Stimulated activated CD4-positive, alpha-beta T cell treated with anti-CD3 and anti-CD28 coated beads, TNF-alpha, amount 100 ng/mL, for 24 hours (primary cell): ENCODE data around the gene SH3GL2.

ENCODE experiments used
- DNase-seq, 3 experiments: peaks; one replicate each; pipeline ENCODE4 v3.0.0-alpha.2; 2020; ENCODE audit warnings: low read depth in 3 of 3

SH3GL2 gene

GRCh38 chr9:17658237-17658636 lies 79.4 kb downstream of the SH3GL2 start:
- DNase-seq = no peak

GRCh38 chr9:17660158-17660557 lies 81.3 kb downstream of the SH3GL2 start:
- DNase-seq = no peak

- no peak for DNase-seq
These were observed 86.6 kb downstream of the SH3GL2 start for GRCh38 chr9:17665450-17665849.

DNA sequence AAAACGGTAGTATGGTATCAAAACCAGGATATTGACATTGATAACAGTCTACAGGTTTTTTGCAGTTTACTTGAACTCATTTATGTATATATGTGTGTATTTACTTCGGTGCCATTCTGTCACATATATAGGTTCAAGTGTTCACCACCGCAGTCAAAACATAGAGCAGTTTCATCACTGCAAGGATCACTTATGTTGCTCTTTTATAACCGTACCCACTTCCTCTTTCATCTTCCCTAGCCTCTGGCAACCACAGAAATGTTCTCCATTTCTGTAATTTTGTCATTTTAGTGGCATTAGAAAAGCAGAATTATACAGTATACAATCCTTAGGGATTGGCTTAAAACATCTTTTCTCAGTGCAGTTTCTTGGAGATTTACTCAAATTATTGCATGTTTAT lies 90.3 kb downstream of the SH3GL2 start:
- no peak for DNase-seq

DNA sequence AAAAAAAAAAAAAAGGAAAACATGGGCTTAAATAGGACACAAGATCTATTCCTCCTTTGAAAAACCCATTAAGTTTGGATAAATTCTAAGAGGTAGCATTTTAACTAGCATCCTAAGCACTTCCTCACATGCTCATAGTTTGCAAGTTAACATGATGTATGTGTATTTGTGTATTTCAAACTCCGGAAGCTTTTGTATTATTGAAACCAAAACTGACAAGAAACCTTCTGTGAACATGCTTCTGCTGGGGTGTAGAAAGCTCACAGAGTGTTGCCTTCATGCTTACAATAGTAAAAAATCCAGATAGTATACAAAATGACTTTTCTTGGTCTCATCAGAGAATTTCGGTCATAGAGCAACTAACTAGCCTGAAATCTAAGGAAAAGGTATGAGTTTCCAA lies 103.8 kb downstream of the SH3GL2 start:
- no peak for DNase-seq

DNA sequence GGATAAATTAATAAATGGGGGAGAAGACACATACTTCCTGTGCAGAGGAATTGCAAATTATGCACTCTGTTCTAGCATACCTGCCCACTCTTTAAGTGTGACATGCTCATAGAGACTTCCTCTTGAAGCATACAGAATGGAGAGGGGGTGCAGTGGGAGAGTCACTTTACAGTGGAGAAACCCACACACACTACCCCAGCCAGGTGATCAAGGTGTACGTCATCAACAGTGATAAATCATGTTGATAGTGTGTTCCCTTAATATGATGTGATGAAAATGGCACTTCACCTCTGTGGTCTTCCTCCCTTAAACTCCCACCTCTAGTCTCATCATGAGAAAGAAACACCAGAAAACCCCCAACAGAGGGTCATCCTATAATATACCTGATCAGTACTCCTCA lies 110.0 kb downstream of the SH3GL2 start:
- no peak for DNase-seq

GRCh38 chr9:17694336-17694735 lies 115.5 kb downstream of the SH3GL2 start:
- DNase-seq = no peak

DNA sequence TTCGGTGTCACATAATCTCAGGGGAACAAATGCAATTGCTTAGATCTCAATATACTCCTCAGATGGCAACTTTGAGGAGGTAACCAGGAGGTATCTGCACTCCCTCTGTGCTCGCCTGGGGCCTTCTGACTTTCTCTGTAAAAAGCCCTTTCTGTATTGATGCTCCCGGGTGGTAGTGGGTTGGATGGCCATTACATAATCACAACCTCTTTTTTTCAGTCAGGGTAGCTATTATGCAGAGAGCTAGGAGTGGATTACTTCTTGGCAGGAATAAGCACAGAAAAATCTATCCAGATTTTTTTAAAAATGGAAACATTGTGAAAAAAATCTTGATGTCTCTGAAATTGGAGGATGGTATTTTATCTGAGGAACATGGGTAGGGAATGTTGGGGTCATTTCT lies 116.6 kb downstream of the SH3GL2 start:
- DNase-seq = no peak

GRCh38 chr9:17699615-17700330 lies 120.9 kb downstream of the SH3GL2 start:
- DNase-seq = no peak

DNA sequence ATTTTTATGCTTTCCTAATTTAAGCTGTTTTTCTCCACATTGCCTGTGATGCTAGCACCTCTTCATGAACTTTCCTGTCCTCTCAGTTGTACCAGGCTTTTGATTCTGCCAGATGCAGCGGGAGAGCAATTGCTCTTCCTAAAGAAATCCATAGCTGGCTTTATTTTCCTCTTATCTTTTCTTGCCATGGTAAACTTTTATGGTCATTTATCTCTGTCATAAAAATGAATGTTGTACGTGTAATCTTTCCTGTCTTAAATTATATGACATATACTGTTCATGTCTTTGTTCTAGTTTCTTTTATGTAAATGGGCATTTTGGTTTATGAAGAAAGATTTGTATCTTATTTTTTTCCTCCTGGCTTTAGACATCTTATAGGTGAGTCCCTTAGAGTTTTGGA lies 127.5 kb downstream of the SH3GL2 start:
- DNase-seq = no peak

- no peak for DNase-seq
These were observed 140.2 kb downstream of the SH3GL2 start for GRCh38 chr9:17719053-17719452.

DNA sequence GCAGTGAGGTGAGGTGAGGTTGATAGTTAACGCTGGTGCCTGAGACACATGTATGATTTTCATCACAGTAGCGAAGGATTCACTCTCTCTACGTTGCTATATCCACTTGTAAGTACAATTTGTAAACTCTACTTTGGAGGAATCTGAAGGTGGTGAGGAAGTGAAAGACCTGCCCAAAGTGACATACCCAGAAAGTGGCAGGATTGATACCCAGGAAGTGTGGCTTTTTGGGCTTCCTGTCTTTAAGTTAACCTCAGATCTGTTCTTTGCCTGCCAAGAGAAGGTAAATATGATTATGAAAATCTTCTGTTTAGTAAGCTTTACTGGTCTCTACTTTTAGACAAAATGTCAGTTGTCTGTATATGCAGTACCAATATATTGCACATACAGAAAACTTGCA lies 143.1 kb downstream of the SH3GL2 start:
- DNase-seq = no peak

- no peak for DNase-seq
These were observed 144.8 kb downstream of the SH3GL2 start for GRCh38 chr9:17723656-17724055.

- DNase-seq = no peak
These were observed 146.6 kb downstream of the SH3GL2 start for GRCh38 chr9:17725399-17726010.

- no peak for DNase-seq
These were observed 147.4 kb downstream of the SH3GL2 start for GRCh38 chr9:17726298-17726697.

DNA sequence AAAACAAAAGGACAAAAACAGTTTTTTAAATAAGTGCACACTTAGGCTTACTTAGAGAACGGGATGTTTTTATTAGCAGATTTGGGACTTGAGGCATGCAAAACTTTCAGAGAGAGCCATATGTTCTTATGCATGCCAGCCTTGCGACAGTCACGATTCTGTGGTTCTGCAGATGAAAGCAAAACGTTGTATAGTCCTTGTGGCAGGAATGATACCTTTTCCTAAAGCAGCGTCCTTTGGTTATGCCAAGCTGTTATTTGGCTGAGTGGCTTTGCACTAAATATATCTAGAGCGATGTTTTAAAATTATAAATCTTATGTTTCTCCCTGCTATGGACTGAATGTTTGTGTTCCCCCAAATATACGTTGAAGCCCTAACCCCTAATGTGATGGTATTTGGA lies 152.0 kb downstream of the SH3GL2 start:
- DNase-seq = no peak

DNA sequence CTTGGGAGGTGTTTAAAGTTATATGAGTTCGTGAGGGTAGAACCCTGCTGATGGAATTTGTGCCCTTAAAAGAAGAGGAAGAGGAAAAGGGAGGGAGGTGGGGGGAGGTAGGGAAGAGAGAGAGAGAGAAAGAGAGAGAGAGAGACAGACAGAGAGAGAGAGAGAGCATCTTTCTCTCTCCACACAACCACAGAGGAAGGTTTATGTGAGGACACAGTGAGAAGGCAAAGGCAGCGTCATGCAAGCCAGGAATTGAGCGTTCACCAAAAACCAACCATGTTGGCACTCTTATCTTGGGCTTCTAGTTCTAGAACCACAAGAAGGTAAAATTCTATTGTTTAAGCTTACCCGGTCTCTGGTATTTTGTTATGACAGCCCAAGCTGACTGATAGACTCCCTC lies 152.4 kb downstream of the SH3GL2 start:
- DNase-seq = no peak

DNA sequence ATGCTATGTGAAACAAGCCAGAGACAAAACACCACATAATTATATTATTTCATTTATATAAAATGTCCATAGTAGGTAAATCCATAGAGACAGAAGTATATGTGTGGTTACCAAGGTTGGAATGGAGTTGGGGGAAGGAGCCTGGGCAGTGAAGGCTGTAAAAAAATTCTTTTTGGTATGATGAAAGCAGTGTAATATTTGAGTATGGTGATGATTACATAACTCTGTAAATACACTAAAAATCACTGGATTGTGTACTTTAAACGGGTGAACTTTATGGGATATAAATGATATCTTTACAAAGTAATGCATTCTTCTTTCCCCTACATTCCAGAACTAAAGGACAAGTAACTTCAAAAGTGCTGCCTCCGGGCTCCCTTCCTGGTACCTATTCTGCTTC lies 155.8 kb downstream of the SH3GL2 start:
- DNase-seq = no peak

DNA sequence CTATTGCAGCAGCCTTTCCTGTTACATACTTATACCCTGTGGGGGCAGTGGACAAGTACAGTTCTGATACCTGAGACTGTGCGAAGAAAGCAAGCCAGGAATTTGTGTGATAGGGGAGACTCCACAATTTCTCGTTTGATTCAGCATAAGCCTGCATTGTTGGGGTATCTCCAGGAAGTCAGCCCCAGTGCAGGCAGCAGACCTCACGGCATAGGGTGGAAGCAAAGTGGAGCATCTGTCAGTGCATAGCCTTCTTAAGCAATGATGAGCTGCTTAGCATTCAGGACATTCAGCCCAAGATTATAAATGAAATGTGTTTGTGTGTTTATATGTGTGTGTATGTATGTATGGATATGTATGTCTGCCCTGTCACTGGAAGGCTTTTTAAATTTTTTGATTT lies 157.0 kb downstream of the SH3GL2 start:
- DNase-seq = no peak

GRCh38 chr9:17739022-17739421 lies 160.2 kb downstream of the SH3GL2 start:
- no peak for DNase-seq

GRCh38 chr9:17739736-17740135 lies 160.9 kb downstream of the SH3GL2 start:
- no peak for DNase-seq

- DNase-seq = no peak
These were observed 163.2 kb downstream of the SH3GL2 start for GRCh38 chr9:17742067-17742466.

GRCh38 chr9:17744786-17745185 lies 165.9 kb downstream of the SH3GL2 start:
- DNase-seq = no peak

DNA sequence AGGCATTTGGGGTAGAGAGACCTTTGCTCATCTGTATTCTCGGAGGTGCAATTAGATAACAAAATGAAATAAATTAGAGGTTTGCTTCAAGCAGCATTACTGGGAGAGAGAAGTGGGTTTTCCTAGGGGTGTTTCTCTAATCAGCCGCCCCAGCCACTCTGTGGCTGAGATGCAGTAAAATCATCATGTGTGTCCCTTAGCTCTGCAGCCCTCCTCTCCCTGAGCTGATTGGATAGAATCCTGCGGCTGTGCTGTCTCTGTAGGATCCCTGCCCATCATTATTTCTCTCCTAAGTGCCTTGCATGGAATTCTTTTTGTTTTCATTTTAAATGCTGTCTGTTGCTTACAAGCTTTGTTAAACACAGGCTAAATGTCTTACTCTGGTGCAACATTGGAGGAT lies 171.4 kb downstream of the SH3GL2 start:
- DNase-seq = no peak
